GM12878 (cell line): ENCODE results near the gene CAMK2B. TPM values are rescaled to one million over a fixed set of nuclear protein-coding genes. Genes with fewer than 3 reads are reported as not detected.

ENCODE experiments used
- ATAC-seq: fragments of 200-7000 bp; cut with Tn5 transposase; 3 replicates; pipeline ENCODE4 v1.9.1; 2020; ENCODE audit warnings: mild to moderate bottlenecking, moderate library complexity
- BruUV-seq: library from RNA; stranded (reverse); fragments of 400-500 nt; replicated peaks from 2 replicates; lab custom pipeline; 2021; lab: Mats Ljungman, UMichigan
- CTCF ChIA-PET: fragments of 300-600 bp; sonication (Branson Sonifier 250); formaldehyde crosslinking; extraction: SDS; loops from one replicate; lab custom pipeline; 2021; ENCODE audit warnings: inconsistent platforms; lab: Yijun Ruan, JAX
- POLR2A ChIA-PET: fragments of 350-600 bp; formaldehyde crosslinking; extraction: SDS; loops from one replicate; lab custom pipeline; 2021; ENCODE audit warnings: inconsistent platforms; lab: Charles Lee
- RAD21 ChIA-PET: fragments of 300-600 bp; sonication (Branson Sonifier 250); formaldehyde crosslinking; loops from one replicate; lab custom pipeline; 2023; ENCODE audit warnings: antibody characterized with exemption; ENCODE audit not compliant: unreplicated experiment; lab: Charles Lee
- SMC1A ChIA-PET: fragments of 300-600 bp; sonication (Branson Sonifier 250); formaldehyde crosslinking; loops from one replicate; lab custom pipeline; 2023; ENCODE audit not compliant: unreplicated experiment, uncharacterized antibody; lab: Charles Lee
- DNase-seq: peaks from one replicate; pipeline ENCODE4 v3.0.0-alpha.2; 2011; ENCODE audit warnings: low read depth, low spot score
- FAIRE-seq: peaks from 3 replicates; lab custom pipeline; 2011; peaks lifted over from hg19 to GRCh38; lab: Jason Lieb, UNC
- H2AFZ ChIP-seq: 2 replicates; pipeline ENCODE4 v1.6.0; 2011; ENCODE audit warnings: low read depth, low read length, control low read depth; ENCODE audit not compliant: control insufficient read depth
- H3K27ac ChIP-seq: 2 replicates; pipeline ENCODE4 v1.5.1; 2011; ENCODE audit warnings: control low read depth; ENCODE audit not compliant: control insufficient read depth, insufficient read depth
- H3K27me3 ChIP-seq, 2 experiments: replicated peaks in 1 of 2; 2 replicates each; pipeline versions ENCODE4 v1.6.0 to v1.6.1; 2011; ENCODE audit warnings: low read length in 1 of 2; ENCODE audit not compliant: control insufficient read depth in 2 of 2, insufficient read depth in 2 of 2
- H3K36me3 ChIP-seq, 2 experiments: 2 replicates each; pipeline ENCODE4 v1.5.1; 2011; ENCODE audit warnings: low read length in 1 of 2; ENCODE audit not compliant: control insufficient read depth in 2 of 2, insufficient read depth in 2 of 2
- H3K4me1 ChIP-seq: 2 replicates; pipeline ENCODE4 v1.6.1; 2011; ENCODE audit warnings: mild to moderate bottlenecking, low read length, moderate library complexity, mixed read lengths; ENCODE audit not compliant: control insufficient read depth, insufficient read depth
- H3K4me2 ChIP-seq: 2 replicates; pipeline ENCODE4 v1.6.0; 2011; ENCODE audit warnings: control low read depth; ENCODE audit not compliant: control insufficient read depth, insufficient read depth
- H3K4me3 ChIP-seq: fragments of 200-600 bp; sonication (generic); 2 replicates; pipeline ENCODE4 v1.5.1; 2016
- H3K79me2 ChIP-seq: 2 replicates; pipeline ENCODE4 v1.6.0; 2011; ENCODE audit warnings: low read length; ENCODE audit not compliant: control insufficient read depth, insufficient read depth
- H3K9ac ChIP-seq: 2 replicates; pipeline ENCODE4 v1.8.0; 2011; ENCODE audit warnings: low read length, control low read depth, mixed read lengths; ENCODE audit not compliant: control insufficient read depth, insufficient read depth
- H3K9me3 ChIP-seq: replicated peaks from 3 replicates; pipeline ENCODE4 v1.5.1; 2011; ENCODE audit warnings: mild to moderate bottlenecking, low read length; ENCODE audit not compliant: control insufficient read depth, insufficient read depth
- H4K20me1 ChIP-seq: 2 replicates; pipeline ENCODE4 v1.6.0; 2011; ENCODE audit not compliant: control insufficient read depth, insufficient read depth
- DPF2 ChIP-seq: fragments of 450-650 bp; IDR thresholded peaks from 2 replicates; pipeline ENCODE4 v1.6.1; 2017; ENCODE audit warnings: mild to moderate bottlenecking
- HDGF ChIP-seq: fragments of 450-650 bp; IDR thresholded peaks from 2 replicates; pipeline ENCODE4 v1.6.1; 2016; ENCODE audit warnings: antibody characterized with exemption
- NR2C2 ChIP-seq: IDR thresholded peaks from 2 replicates; pipeline ENCODE4 v1.6.1; 2011; ENCODE audit warnings: borderline replicate concordance, low read depth; ENCODE audit not compliant: control insufficient read depth, insufficient read length
- PAX5 ChIP-seq: IDR thresholded peaks from 2 replicates; pipeline ENCODE4 v1.6.1; 2011; ENCODE audit warnings: low read depth, low read length, borderline replicate concordance
- RBBP5 ChIP-seq: fragments of 200-600 bp; sonication (generic); conservative IDR thresholded peaks from 2 replicates; pipeline ENCODE4 v1.6.1; 2016
- RUNX3 ChIP-seq: IDR thresholded peaks from 2 replicates; pipeline ENCODE4 v1.6.1; 2012; ENCODE audit warnings: low read length, inconsistent platforms
- SREBF2 ChIP-seq: IDR thresholded peaks from 2 replicates; pipeline ENCODE4 v1.6.1; 2012; ENCODE audit warnings: mild to moderate bottlenecking, low read length
- STAT1 ChIP-seq: fragments of 450-650 bp; conservative IDR thresholded peaks from 2 replicates; pipeline ENCODE4 v1.6.1; 2014; ENCODE audit warnings: antibody characterized with exemption, mild to moderate bottlenecking
- TCF3 ChIP-seq: IDR thresholded peaks from 2 replicates; pipeline ENCODE4 v1.6.1; 2012; ENCODE audit warnings: low read depth, mild to moderate bottlenecking, low read length, borderline replicate concordance; ENCODE audit not compliant: insufficient read depth
- ZNF217 ChIP-seq: fragments of 450-650 bp; IDR thresholded peaks from 2 replicates; pipeline ENCODE4 v1.6.1; 2017; ENCODE audit warnings: antibody characterized with exemption, mild to moderate bottlenecking
- WGBS: methylation state at CpG from one replicate; pipeline ENCODE4 v1.1.6; 2016; ENCODE audit warnings: low lambda C conversion rate; ENCODE audit not compliant: insufficient replicate concordance, insufficient coverage; ENCODE audit errors: missing lambda C conversion rate; 5-methylcytosine and 5-hydroxymethylcytosine counted together
- in situ Hi-C: fragments of 300-500 bp; cut with MboI; formaldehyde crosslinking; loops from 9 replicates; pipeline ENCODE4 v1.14.3; 2018; ENCODE audit warnings: mixed read lengths
- intact Hi-C: fragments of 100-400 bp; cut with micrococcal nuclease; formaldehyde crosslinking; loops from one replicate; pipeline ENCODE4 v1.14.2; 2022; ENCODE audit not compliant: unreplicated experiment
- polyA plus RNA-seq, 11 experiments: library from polyadenylated mRNA; depleted of rRNA in 4 of 11; unstranded in 6 of 11; stranded (reverse) in 5 of 11; fragments of >200 nt; fragmentation: Nextera tagmentation in 4 of 11; fragmentation: Illumina TruSeq in 1 of 11; extraction: Ambion mirVana in 4 of 11; extraction: Trizol in 1 of 11; gene quantifications; 1 replicate in 1 of 11; 2 replicates in 10 of 11; pipeline versions ENCODE4 v1.2.1 to v1.2.3, GENCODE V29; 2011 to 2016; ENCODE audit warnings: inconsistent platforms in 2 of 11, missing spikeins in 2 of 11, low read depth in 1 of 11
- total RNA-seq, 4 experiments: library from RNA; depleted of rRNA in 3 of 4; stranded (reverse); fragments of >200 nt in 3 of 4; fragmentation: Illumina TruSeq in 1 of 4; extraction: Trizol in 1 of 4; gene quantifications; 2 replicates each; pipeline versions ENCODE4 v1.2.1 to v1.2.3, GENCODE V29; 2013 to 2021

CAMK2B gene
- total and polyA plus RNA-seq, 10 of the 15 experiments (the other 5 are each of a cell fraction or from before 2014, with no cell fraction given), result 0.06 to 0.23 (median 0.11) TPM; not detected in 5

DNA sequence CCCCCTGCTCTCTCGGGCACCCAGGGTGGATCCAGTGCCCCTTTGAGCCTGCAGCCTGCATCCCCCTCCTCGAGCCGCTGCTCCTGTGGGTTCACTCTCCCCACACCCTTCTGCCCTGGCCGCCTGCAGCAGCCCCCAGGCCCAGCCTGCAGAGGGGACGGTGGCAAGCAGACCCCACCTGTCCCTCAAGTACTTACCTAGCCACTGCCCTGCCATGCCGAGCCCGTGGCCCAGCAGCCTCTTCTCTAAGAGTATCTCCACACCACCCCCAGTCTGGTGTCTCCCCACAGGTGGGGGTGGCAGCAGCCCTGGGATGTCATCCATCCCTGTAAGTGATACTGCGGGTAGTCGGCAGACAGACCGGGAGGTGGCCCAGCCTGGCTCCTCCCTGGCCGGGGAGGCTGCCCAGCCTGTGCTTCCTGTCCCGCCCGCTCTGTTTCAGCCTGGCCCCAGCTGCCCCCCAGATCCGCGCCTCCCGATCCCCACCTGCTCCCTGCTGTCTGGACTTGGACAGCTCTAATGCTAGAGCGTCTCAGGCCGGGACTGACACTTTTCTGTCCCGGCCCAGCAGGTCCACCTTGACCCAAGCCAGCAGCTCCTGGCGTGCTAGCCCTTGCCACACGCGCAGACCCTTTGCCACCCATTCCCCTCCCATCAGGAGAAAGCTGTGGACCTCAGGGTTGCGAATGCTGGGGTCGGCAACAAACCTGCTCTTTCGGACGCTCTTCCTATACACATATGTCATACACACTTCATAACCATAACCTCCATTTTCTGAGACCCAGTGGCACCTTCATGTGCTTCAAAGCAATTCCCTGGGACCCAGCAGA lies 99.6 kb downstream of the CAMK2B start:
- in situ Hi-C loops, result no loop called here
- Histone ChIP-seq H3K9me3 (no peaks in the 10 kb centered on the region), H3K79me2 (no peaks in the 10 kb centered on the region), H3K9ac (no peak overlapping the region), H3K4me2 (no peak overlapping the region), H3K27ac (no peak overlapping the region), H3K36me3 (no peaks in the 10 kb centered on the region), H3K4me1 (no peaks in the 10 kb centered on the region), H3K4me3 (no peak overlapping the region), H4K20me1 (no peaks in the 10 kb centered on the region), H2AFZ (no peak overlapping the region), H3K27me3 (no peaks in the 10 kb centered on the region)
- intact Hi-C loops, result no loop called here
- no peak for FAIRE-seq
- ChIA-PET RAD21 (no interaction called here), CTCF (no interaction called here), POLR2A (no interaction called here), SMC1A (no interaction called here)
- 43% methylated on average over 26 of the region's 26 CpGs for WGBS
- no peak for ATAC-seq
- no TSS peak for BruUV-seq
- DNase-seq, result no peak
- TF ChIP-seq RBBP5 (no peak), NR2C2 (no peak), DPF2 (no peak), PAX5 (no peak), SREBF2 (no peak), STAT1 (no peak), RUNX3 (no peak), HDGF (no peak), TCF3 (no peak), ZNF217 (no peak)
